ENCODE results near the gene DYNLT2B. TPM values are rescaled to one million over a fixed set of nuclear protein-coding genes. Genes with fewer than 3 reads are reported as not detected.
"Not testable (repeated sequence)": the region's sequence is repeated elsewhere in the genome, so short reads cannot be mapped to it uniquely, and the experiment has no call there.

The DYNLT2B gene
- total and polyA plus RNA-seq, 4 donors: 2.5 to 22.4 (median 13.7) TPM

DNA sequence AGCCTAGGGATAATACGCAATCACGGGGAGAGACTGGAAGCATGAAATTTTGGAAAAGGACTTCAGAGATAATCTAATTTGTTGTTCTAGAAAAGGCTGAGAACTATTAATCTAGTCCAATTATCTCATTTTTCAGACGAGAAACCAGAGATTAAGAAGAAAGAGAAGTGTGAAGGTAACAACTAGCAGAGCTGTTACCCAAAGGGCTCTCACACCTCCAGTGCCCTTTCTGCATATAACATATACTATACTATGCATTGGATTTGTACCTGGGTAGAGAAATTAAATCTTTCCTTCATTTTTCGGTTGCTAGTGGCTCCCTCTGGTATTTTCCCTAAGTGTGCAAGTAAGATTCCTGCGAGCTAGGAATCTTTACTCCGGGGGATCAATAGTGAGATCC, 33.5 kb upstream of the DYNLT2B start:
- Histone ChIP-seq H3K27ac (ENCODE audit: low read depth in 1 of 2, low read length in 1 of 2) (no peak overlapping the region), H3K4me1 (ENCODE audit: control insufficient read depth in 5 of 5, insufficient read depth in 5 of 5, low read length in 5 of 5) (peaks cover 0 to 3% (median 0%) of the 10 kb centered on the region in 5 donors), H3K9ac (ENCODE audit: insufficient read depth in 1 of 2, low read length in 2 of 2) (no peak overlapping the region), H3K4me3 (no peak overlapping the region), H3K9me3 (ENCODE audit: control insufficient read depth in 4 of 4, insufficient read depth in 3 of 4, low read length in 3 of 4) (no peaks in the 10 kb centered on the region), H3K27me3 (ENCODE audit: control insufficient read depth in 3 of 3, insufficient read depth in 3 of 3, low read length in 2 of 3) (no peaks in the 10 kb centered on the region), H3K36me3 (ENCODE audit: control insufficient read depth in 4 of 4, insufficient read depth in 4 of 4, low read length in 4 of 4) (peaks cover 8 to 33% (median 22%) of the 10 kb centered on the region in 4 donors)
- TF ChIP-seq, protein P1, sequence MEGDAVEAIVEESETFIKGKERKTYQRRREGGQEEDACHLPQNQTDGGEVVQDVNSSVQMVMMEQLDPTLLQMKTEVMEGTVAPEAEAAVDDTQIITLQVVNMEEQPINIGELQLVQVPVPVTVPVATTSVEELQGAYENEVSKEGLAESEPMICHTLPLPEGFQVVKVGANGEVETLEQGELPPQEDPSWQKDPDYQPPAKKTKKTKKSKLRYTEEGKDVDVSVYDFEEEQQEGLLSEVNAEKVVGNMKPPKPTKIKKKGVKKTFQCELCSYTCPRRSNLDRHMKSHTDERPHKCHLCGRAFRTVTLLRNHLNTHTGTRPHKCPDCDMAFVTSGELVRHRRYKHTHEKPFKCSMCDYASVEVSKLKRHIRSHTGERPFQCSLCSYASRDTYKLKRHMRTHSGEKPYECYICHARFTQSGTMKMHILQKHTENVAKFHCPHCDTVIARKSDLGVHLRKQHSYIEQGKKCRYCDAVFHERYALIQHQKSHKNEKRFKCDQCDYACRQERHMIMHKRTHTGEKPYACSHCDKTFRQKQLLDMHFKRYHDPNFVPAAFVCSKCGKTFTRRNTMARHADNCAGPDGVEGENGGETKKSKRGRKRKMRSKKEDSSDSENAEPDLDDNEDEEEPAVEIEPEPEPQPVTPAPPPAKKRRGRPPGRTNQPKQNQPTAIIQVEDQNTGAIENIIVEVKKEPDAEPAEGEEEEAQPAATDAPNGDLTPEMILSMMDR (IDR thresholded peaks at IDR 0.05; ENCODE audit: control extremely low read depth, extremely low read depth): no peak
- DNase-seq (no peak), ATAC-seq (ENCODE audit: insufficient read depth, low FRiP score) (no peak)
- WGBS, 2 donors: 81 to 96% methylated on average over 6 of the region's 6 CpGs

DNA sequence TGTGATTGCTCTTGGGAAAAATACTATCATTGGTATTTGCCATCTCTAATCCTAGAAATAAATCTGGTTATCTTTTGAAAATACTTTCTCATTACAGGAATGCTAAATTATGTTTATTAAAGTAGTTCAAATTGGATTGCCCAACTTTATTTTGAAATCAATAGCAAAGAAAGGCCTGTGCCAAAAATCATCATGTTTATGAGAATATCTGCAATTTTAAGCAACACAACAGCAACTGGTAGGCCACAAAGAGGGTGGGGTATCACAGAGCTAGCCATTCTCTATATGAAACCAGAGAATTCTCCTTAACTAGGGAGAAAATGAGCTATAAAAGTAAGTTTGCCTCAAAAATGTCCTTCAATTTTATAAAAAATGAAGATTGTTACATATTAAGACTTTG, 32.0 kb upstream of the DYNLT2B start:
- H3K36me3 ChIP-seq (ENCODE audit: control insufficient read depth in 4 of 4, insufficient read depth in 4 of 4, low read length in 4 of 4): peaks cover 3 to 22% (median 11%) of the 10 kb centered on the region in 4 donors
- no peak for ATAC-seq (ENCODE audit: insufficient read depth, low FRiP score)
- TF ChIP-seq, protein P1 (IDR thresholded peaks at IDR 0.05; ENCODE audit: control extremely low read depth, extremely low read depth): no peak

DNA sequence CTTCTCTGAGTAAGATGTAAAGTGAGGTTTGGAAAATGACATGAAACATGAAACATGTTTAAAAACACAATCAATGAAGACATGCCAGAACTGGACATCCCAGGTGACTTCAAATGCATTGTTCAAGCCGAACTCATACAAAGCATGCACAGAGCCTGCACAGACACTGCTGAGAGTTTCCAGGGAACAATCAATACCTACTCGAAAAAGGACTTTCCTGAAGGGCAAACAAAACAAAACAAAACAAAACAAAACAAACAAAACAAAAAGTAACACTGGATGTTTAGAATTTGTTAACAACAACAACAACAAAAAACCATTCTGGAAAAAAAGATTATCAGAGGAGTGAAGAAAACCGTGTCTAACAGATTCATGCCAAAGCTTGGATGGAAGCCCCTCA, 30.7 kb upstream of the DYNLT2B start:
- Histone ChIP-seq H3K4me1 (ENCODE audit: control insufficient read depth in 5 of 5, insufficient read depth in 5 of 5, low read length in 5 of 5) (no peaks in the 10 kb centered on the region), H3K36me3 (ENCODE audit: control insufficient read depth in 4 of 4, insufficient read depth in 4 of 4, low read length in 4 of 4) (peaks cover 0 to 17% (median 8%) of the 10 kb centered on the region in 4 donors), H3K9me3 (ENCODE audit: control insufficient read depth in 4 of 4, insufficient read depth in 3 of 4, low read length in 3 of 4) (no peaks in the 10 kb centered on the region), H3K27me3 (ENCODE audit: control insufficient read depth in 3 of 3, insufficient read depth in 3 of 3, low read length in 2 of 3) (no peaks in the 10 kb centered on the region), H3K27ac (ENCODE audit: low read depth in 1 of 2, low read length in 1 of 2) (no peak overlapping the region), H3K4me3 (no peak overlapping the region), H3K9ac (ENCODE audit: insufficient read depth in 1 of 2, low read length in 2 of 2) (no peak overlapping the region)
- TF ChIP-seq, protein P1 (IDR thresholded peaks at IDR 0.05; ENCODE audit: control extremely low read depth, extremely low read depth): no peak
- DNase-seq: no peak
- 95 to 97% methylated on average over 3 of the region's 3 CpGs for WGBS, 2 donors
- no peak for ATAC-seq (ENCODE audit: insufficient read depth, low FRiP score)

More for the DNA sequence above, 32.0 kb upstream of the DYNLT2B start:
- peak in 2 of 3 donors; percentile 22 to 53 for DNase-seq
- Histone ChIP-seq H3K9me3 (ENCODE audit: control insufficient read depth in 4 of 4, insufficient read depth in 3 of 4, low read length in 3 of 4) (no peaks in the 10 kb centered on the region), H3K27ac (ENCODE audit: low read depth in 1 of 2, low read length in 1 of 2) (no peak overlapping the region), H3K27me3 (ENCODE audit: control insufficient read depth in 3 of 3, insufficient read depth in 3 of 3, low read length in 2 of 3) (no peaks in the 10 kb centered on the region), H3K9ac (ENCODE audit: insufficient read depth in 1 of 2, low read length in 2 of 2) (no peak overlapping the region), H3K4me1 (ENCODE audit: control insufficient read depth in 5 of 5, insufficient read depth in 5 of 5, low read length in 5 of 5) (peaks cover 0 to 3% (median 0%) of the 10 kb centered on the region in 5 donors), H3K4me3 (no peak overlapping the region)

DNA sequence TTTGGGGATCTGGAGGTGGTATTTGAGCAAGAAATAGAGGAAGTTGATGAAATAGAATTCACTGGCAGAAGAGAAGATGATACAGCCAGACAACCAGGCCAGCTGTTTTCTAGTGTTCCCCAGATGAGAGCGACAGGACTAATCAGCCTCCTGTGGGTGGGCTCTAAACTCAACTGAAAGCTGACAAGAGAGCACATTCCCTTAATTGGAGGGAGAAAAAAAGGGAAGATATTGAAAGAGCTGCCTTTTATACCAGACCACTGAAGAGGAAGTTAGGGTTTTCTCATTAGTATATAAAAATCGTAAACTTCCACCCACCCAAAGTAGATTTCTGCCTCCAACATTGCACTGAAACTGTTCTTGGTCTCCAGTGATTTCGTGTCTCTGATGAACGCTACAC, 26.6 kb upstream of the DYNLT2B start:
- Histone ChIP-seq H3K36me3 (ENCODE audit: control insufficient read depth in 4 of 4, insufficient read depth in 4 of 4, low read length in 4 of 4) (peaks cover 0 to 14% (median 3%) of the 10 kb centered on the region in 4 donors), H3K4me1 (ENCODE audit: control insufficient read depth in 5 of 5, insufficient read depth in 5 of 5, low read length in 5 of 5) (no peaks in the 10 kb centered on the region), H3K27ac (ENCODE audit: low read depth in 1 of 2, low read length in 1 of 2) (no peak overlapping the region), H3K27me3 (ENCODE audit: control insufficient read depth in 3 of 3, insufficient read depth in 3 of 3, low read length in 2 of 3) (no peaks in the 10 kb centered on the region), H3K4me3 (no peak overlapping the region), H3K9me3 (ENCODE audit: control insufficient read depth in 4 of 4, insufficient read depth in 3 of 4, low read length in 3 of 4) (no peaks in the 10 kb centered on the region), H3K9ac (ENCODE audit: insufficient read depth in 1 of 2, low read length in 2 of 2) (no peak overlapping the region)
- ATAC-seq (ENCODE audit: insufficient read depth, low FRiP score) (no peak), DNase-seq (no peak)
- 39 to 63% methylated on average over 4 of the region's 4 CpGs for WGBS, 2 donors
- TF ChIP-seq, protein P1 (IDR thresholded peaks at IDR 0.05; ENCODE audit: control extremely low read depth, extremely low read depth): no peak

DNA sequence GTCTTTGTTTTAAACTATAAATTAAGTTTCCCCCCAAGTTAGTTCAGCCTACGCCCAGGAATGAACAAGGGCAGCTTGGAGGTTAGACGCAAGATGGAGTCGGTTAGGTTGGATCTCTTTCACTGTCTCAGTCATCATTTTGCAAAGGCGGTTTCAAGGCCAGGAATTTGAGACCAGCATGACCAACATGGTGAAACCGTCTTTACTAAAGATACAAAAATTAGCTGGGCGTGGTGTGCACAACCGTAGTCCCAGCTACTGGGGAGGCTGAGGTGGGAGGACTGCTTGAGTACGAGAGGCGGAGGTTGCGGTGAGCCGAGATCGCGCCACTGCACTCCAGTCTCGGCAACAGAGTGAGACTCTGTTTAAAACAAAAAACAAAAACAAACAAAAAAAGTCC, 25.9 kb upstream of the DYNLT2B start:
- H3K36me3 ChIP-seq (ENCODE audit: control insufficient read depth in 4 of 4, insufficient read depth in 4 of 4, low read length in 4 of 4): peaks cover 0 to 11% (median 3%) of the 10 kb centered on the region in 4 donors
- not testable (repeated sequence) for H3K9ac ChIP-seq (ENCODE audit: insufficient read depth in 1 of 2, low read length in 2 of 2); DNase-seq; H3K9me3 ChIP-seq (ENCODE audit: control insufficient read depth in 4 of 4, insufficient read depth in 3 of 4, low read length in 3 of 4); H3K4me1 ChIP-seq (ENCODE audit: control insufficient read depth in 5 of 5, insufficient read depth in 5 of 5, low read length in 5 of 5); ATAC-seq (ENCODE audit: insufficient read depth, low FRiP score); H3K27me3 ChIP-seq (ENCODE audit: control insufficient read depth in 3 of 3, insufficient read depth in 3 of 3, low read length in 2 of 3); H3K4me3 ChIP-seq; H3K27ac ChIP-seq (ENCODE audit: low read depth in 1 of 2, low read length in 1 of 2)
- WGBS, 2 donors: 95 to 98% methylated on average over 12 to 13 of the region's 14 CpGs
